HEK293 (cell line): ENCODE measurements around the gene PMAIP1.

ENCODE experiments used
- CTCF ChIA-PET: fragments of 350-600 bp; formaldehyde crosslinking; extraction: SDS; loops from one replicate; lab custom pipeline; 2021; ENCODE audit warnings: antibody characterized with exemption; lab: Yijun Ruan, JAX
- POLR2A ChIA-PET: fragments of 300-600 bp; formaldehyde crosslinking; extraction: SDS; loops from one replicate; lab custom pipeline; 2020; ENCODE audit warnings: antibody characterized with exemption, inconsistent platforms; lab: Yijun Ruan, JAX
- H3K27ac ChIP-seq: fragments of 200-500 bp; sonication (Bioruptor generic); 2 replicates; pipeline ENCODE4 v1.5.1; 2014; ENCODE audit warnings: low read depth, low read length, control low read depth, inconsistent platforms; ENCODE audit errors: extremely low read depth
- H3K36me3 ChIP-seq, 2 experiments: fragments of 200-500 bp in 1 of 2; sonication (Bioruptor generic) in 1 of 2; 1 replicate in 1 of 2; 2 replicates in 1 of 2; pipeline ENCODE4 v1.5.1; 2014 to 2017; ENCODE audit warnings: inconsistent platforms in 2 of 2, low read length in 2 of 2; ENCODE audit not compliant: control insufficient read depth in 2 of 2, insufficient read depth in 1 of 2
- H3K4me1 ChIP-seq: fragments of 200-500 bp; sonication (Bioruptor generic); 2 replicates; pipeline ENCODE4 v1.5.1; 2014; ENCODE audit warnings: mild to moderate bottlenecking, low read length, inconsistent platforms; ENCODE audit not compliant: control insufficient read depth, insufficient read depth
- H3K4me3 ChIP-seq: 2 replicates; pipeline ENCODE4 v1.5.1; 2011; ENCODE audit warnings: low read depth, mild to moderate bottlenecking, control low read depth, low read length, moderate library complexity
- H3K9me3 ChIP-seq: fragments of 200-500 bp; sonication (Bioruptor generic); 2 replicates; pipeline ENCODE4 v1.5.1; 2014; ENCODE audit warnings: low read depth, low read length, inconsistent platforms; ENCODE audit not compliant: control insufficient read depth, insufficient read depth
- IKZF3 ChIP-seq: fragments of 450-650 bp; IDR thresholded peaks from 2 replicates; pipeline ENCODE4 v1.5.0; 2018; ENCODE audit warnings: missing biosample characterization, mild to moderate bottlenecking, missing genetic modification characterization, moderate library complexity
- MYNN ChIP-seq: fragments of 450-650 bp; formaldehyde crosslinking; IDR thresholded peaks from 2 replicates; pipeline ENCODE4 v1.5.1; 2016; ENCODE audit warnings: missing biosample characterization, missing genetic modification characterization, borderline replicate concordance
- PRDM1 ChIP-seq: fragments of 450-650 bp; formaldehyde crosslinking; IDR thresholded peaks from 2 replicates; pipeline ENCODE4; 2016; ENCODE audit warnings: missing biosample characterization, missing genetic modification characterization
- ZBTB8A ChIP-seq: fragments of 450-650 bp; formaldehyde crosslinking; IDR thresholded peaks from 2 replicates; pipeline ENCODE4 v1.5.1; 2016; ENCODE audit warnings: missing biosample characterization, missing genetic modification characterization
- ZFP37 ChIP-seq: fragments of 450-650 bp; formaldehyde crosslinking; IDR thresholded peaks from 2 replicates; pipeline ENCODE4 v1.5.1; 2016; ENCODE audit warnings: missing biosample characterization, missing genetic modification characterization
- ZNF155 ChIP-seq: fragments of 450-650 bp; formaldehyde crosslinking; IDR thresholded peaks from 2 replicates; pipeline ENCODE4 v1.5.1; 2016; ENCODE audit warnings: missing biosample characterization, missing genetic modification characterization
- ZNF211 ChIP-seq: fragments of 450-650 bp; formaldehyde crosslinking; IDR thresholded peaks from 2 replicates; pipeline ENCODE4 v1.5.1; 2016; ENCODE audit warnings: low read depth, missing biosample characterization, missing genetic modification characterization
- ZNF274 ChIP-seq, 2 experiments: fragments of 200-500 bp in 1 of 2; fragments of 450-650 bp in 1 of 2; sonication (Bioruptor generic) in 1 of 2; formaldehyde crosslinking in 1 of 2; IDR thresholded peaks; 2 replicates each; pipeline versions ENCODE4 v1.5.1 to v1.6.1; 2014 to 2016; ENCODE audit warnings: borderline replicate concordance in 1 of 2, inconsistent platforms in 1 of 2, low read length in 1 of 2, missing biosample characterization in 1 of 2, missing genetic modification characterization in 1 of 2
- ZNF311 ChIP-seq: fragments of 450-650 bp; formaldehyde crosslinking; IDR thresholded peaks from 2 replicates; pipeline ENCODE4 v1.5.1; 2017; ENCODE audit warnings: missing biosample characterization, missing genetic modification characterization, borderline replicate concordance
- ZNF366 ChIP-seq: fragments of 450-650 bp; formaldehyde crosslinking; conservative IDR thresholded peaks from 2 replicates; pipeline ENCODE4 v1.5.1; 2016; ENCODE audit warnings: missing biosample characterization, missing genetic modification characterization
- ZNF629 ChIP-seq: fragments of 450-650 bp; formaldehyde crosslinking; IDR thresholded peaks from 2 replicates; pipeline ENCODE4 v1.5.1; 2017; ENCODE audit warnings: missing biosample characterization, missing genetic modification characterization
- ZNF664 ChIP-seq: fragments of 450-650 bp; formaldehyde crosslinking; IDR thresholded peaks from 2 replicates; pipeline ENCODE4 v1.5.1; 2016; ENCODE audit warnings: missing biosample characterization, missing genetic modification characterization
- ZNF791 ChIP-seq: fragments of 450-650 bp; formaldehyde crosslinking; IDR thresholded peaks from 2 replicates; pipeline ENCODE4 v1.5.1; 2016; ENCODE audit warnings: missing biosample characterization, missing genetic modification characterization
- ZNF843 ChIP-seq: fragments of 450-650 bp; formaldehyde crosslinking; IDR thresholded peaks from 2 replicates; pipeline ENCODE4 v1.5.1; 2016; ENCODE audit warnings: missing biosample characterization, missing genetic modification characterization
- ZXDB ChIP-seq: fragments of 450-650 bp; formaldehyde crosslinking; IDR thresholded peaks from 2 replicates; pipeline ENCODE4 v1.5.1; 2016; ENCODE audit warnings: missing biosample characterization, missing genetic modification characterization
- TF ChIP-seq, protein P1 (sequence below): fragments of 450-650 bp; formaldehyde crosslinking; IDR thresholded peaks from 2 replicates; pipeline ENCODE4 v1.5.1; 2016; ENCODE audit warnings: missing biosample characterization, missing genetic modification characterization
- TF ChIP-seq, protein P2 (sequence below): fragments of 450-650 bp; formaldehyde crosslinking; IDR thresholded peaks from 2 replicates; pipeline ENCODE4 v1.5.1; 2016; ENCODE audit warnings: missing biosample characterization, missing genetic modification characterization
- TF ChIP-seq, protein P3 (sequence below): fragments of 450-650 bp; formaldehyde crosslinking; IDR thresholded peaks from 2 replicates; pipeline ENCODE4 v1.5.1; 2017; ENCODE audit warnings: missing biosample characterization, missing genetic modification characterization
- TF ChIP-seq, protein P4 (sequence below): IDR thresholded peaks from 2 replicates; pipeline ENCODE4 v1.6.1; 2011; ENCODE audit warnings: mild to moderate bottlenecking, low read depth, low read length, borderline replicate concordance
- TF ChIP-seq, protein P5 (sequence below): fragments of 450-650 bp; formaldehyde crosslinking; IDR thresholded peaks from 2 replicates; pipeline ENCODE4 v1.5.1; 2017; ENCODE audit warnings: missing biosample characterization, missing genetic modification characterization

Gene PMAIP1

DNA sequence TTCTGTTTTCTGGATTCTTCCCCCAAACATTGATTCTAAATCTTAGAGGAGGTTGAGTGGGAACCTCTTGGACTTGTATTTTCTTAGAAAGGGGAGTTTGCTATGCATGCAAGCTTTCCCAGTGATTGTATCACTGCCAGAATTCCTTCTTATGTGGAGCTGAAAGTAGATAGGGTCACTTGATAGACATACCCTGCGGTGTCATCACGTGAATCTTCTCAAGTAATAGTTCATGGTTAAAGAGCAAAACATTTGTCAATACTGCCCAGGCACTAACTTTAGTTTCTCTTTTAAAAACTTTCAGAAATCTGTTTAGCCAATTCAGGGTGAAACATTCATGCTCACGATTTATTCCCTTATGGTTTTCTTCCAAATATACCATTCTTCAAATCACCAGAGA, 6.4 kb downstream of the PMAIP1 start:
- TF ChIP-seq, protein P1, sequence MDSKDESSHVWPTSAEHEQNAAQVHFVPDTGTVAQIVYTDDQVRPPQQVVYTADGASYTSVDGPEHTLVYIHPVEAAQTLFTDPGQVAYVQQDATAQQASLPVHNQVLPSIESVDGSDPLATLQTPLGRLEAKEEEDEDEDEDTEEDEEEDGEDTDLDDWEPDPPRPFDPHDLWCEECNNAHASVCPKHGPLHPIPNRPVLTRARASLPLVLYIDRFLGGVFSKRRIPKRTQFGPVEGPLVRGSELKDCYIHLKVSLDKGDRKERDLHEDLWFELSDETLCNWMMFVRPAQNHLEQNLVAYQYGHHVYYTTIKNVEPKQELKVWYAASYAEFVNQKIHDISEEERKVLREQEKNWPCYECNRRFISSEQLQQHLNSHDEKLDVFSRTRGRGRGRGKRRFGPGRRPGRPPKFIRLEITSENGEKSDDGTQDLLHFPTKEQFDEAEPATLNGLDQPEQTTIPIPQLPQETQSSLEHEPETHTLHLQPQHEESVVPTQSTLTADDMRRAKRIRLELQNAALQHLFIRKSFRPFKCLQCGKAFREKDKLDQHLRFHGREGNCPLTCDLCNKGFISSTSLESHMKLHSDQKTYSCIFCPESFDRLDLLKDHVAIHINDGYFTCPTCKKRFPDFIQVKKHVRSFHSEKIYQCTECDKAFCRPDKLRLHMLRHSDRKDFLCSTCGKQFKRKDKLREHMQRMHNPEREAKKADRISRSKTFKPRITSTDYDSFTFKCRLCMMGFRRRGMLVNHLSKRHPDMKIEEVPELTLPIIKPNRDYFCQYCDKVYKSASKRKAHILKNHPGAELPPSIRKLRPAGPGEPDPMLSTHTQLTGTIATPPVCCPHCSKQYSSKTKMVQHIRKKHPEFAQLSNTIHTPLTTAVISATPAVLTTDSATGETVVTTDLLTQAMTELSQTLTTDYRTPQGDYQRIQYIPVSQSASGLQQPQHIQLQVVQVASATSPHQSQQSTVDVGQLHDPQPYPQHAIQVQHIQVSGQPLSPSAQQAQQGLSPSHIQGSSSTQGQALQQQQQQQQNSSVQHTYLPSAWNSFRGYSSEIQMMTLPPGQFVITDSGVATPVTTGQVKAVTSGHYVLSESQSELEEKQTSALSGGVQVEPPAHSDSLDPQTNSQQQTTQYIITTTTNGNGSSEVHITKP (tag by site-specific recombination): 0 out of 2 replicates have a peak, but pooled peaks have one; percentile 7
- TF ChIP-seq, protein P2, sequence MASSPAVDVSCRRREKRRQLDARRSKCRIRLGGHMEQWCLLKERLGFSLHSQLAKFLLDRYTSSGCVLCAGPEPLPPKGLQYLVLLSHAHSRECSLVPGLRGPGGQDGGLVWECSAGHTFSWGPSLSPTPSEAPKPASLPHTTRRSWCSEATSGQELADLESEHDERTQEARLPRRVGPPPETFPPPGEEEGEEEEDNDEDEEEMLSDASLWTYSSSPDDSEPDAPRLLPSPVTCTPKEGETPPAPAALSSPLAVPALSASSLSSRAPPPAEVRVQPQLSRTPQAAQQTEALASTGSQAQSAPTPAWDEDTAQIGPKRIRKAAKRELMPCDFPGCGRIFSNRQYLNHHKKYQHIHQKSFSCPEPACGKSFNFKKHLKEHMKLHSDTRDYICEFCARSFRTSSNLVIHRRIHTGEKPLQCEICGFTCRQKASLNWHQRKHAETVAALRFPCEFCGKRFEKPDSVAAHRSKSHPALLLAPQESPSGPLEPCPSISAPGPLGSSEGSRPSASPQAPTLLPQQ: no peak
- TF ChIP-seq ZNF311 (tag by site-specific recombination): no peak
- TF ChIP-seq ZNF274 (IDR thresholded peaks at IDR 0.05; ENCODE audit: low read length): no peak
- no peak for TF ChIP-seq ZNF274 (tag by site-specific recombination; IDR thresholded peaks at IDR 0.05; ENCODE audit: borderline replicate concordance)
- ChIA-PET POLR2A (interaction anchor here (0.7 to 3.5 kb wide), 18 partner anchors 9 to 363 kb away, joined by 3 to 34 read pairs (median 5); no protein-coding TSS in a partner anchor), CTCF (interaction anchor here (0.6 to 1.9 kb wide), 4 partner anchors 12 to 90 kb away, joined by 3 to 15 read pairs (median 5); no protein-coding TSS in a partner anchor)
- Histone ChIP-seq H3K9me3 (no peaks in the 10 kb centered on the region), H3K36me3 (peaks cover 28 to 30% of the 10 kb centered on the region in 2 experiments), H3K27ac (peak overlapping the region; percentile 33; the same call in 1 of the 2 replicates), H3K4me1 (peaks cover 43% of the 10 kb centered on the region), H3K4me3 (no peak overlapping the region)

DNA sequence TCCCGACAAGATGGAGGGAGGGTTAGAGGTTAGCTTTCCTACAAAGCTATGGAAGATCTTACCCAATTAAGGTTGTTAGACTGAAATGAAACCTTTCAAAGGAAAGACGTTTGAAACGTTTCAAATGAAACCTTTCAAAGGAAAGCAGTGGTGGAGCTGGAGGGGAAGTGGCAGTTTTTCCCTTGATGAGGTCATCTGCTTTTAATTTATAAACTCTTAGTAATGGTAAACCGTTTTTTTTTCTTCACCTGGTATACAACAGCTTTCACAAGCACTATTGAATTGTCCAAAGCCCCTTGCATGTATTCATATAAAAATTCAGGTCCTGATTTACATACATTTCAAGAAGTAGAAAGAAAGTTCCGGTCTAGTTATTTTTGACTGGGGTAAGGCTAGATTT, 7.4 kb downstream of the PMAIP1 start:
- no peaks in the 10 kb centered on the region for H3K9me3 ChIP-seq
- peaks cover 20 to 21% of the 10 kb centered on the region in 2 experiments for H3K36me3 ChIP-seq
- no peak overlapping the region for H3K27ac ChIP-seq
- peaks cover 43% of the 10 kb centered on the region for H3K4me1 ChIP-seq
- ChIA-PET POLR2A (interaction anchor here (0.7 to 1.0 kb wide), 3 partner anchors 11 to 83 kb away, joined by 3 read pairs; no protein-coding TSS in a partner anchor), CTCF (interaction anchor here (0.8 kb wide), 1 partner anchor 84 kb away, joined by 3 read pairs; no protein-coding TSS in a partner anchor)
- H3K4me3 ChIP-seq: no peak overlapping the region
- TF ChIP-seq, protein P3, sequence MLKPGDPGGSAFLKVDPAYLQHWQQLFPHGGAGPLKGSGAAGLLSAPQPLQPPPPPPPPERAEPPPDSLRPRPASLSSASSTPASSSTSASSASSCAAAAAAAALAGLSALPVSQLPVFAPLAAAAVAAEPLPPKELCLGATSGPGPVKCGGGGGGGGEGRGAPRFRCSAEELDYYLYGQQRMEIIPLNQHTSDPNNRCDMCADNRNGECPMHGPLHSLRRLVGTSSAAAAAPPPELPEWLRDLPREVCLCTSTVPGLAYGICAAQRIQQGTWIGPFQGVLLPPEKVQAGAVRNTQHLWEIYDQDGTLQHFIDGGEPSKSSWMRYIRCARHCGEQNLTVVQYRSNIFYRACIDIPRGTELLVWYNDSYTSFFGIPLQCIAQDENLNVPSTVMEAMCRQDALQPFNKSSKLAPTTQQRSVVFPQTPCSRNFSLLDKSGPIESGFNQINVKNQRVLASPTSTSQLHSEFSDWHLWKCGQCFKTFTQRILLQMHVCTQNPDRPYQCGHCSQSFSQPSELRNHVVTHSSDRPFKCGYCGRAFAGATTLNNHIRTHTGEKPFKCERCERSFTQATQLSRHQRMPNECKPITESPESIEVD (tag by site-specific recombination): peak; percentile 78
- TF ChIP-seq ZBTB8A (tag by site-specific recombination) (no peak), ZNF366 (tag by site-specific recombination) (0 out of 2 replicates have a peak, but pooled peaks have one; percentile 40), ZNF791 (tag by site-specific recombination) (no peak), ZNF629 (tag by site-specific recombination) (peak; percentile 77), ZXDB (no peak), ZNF664 (tag by site-specific recombination) (0 out of 2 replicates have a peak, but pooled peaks have one; percentile 33), MYNN (tag by site-specific recombination) (peak; percentile 85), ZNF843 (no peak), ZFP37 (tag by site-specific recombination) (no peak), PRDM1 (tag by site-specific recombination) (peak; percentile 81), ZNF155 (tag by site-specific recombination) (no peak), IKZF3 (tag by site-specific recombination) (peak; percentile 77), ZNF211 (tag by site-specific recombination) (no peak)
- TF ChIP-seq, protein P4, sequence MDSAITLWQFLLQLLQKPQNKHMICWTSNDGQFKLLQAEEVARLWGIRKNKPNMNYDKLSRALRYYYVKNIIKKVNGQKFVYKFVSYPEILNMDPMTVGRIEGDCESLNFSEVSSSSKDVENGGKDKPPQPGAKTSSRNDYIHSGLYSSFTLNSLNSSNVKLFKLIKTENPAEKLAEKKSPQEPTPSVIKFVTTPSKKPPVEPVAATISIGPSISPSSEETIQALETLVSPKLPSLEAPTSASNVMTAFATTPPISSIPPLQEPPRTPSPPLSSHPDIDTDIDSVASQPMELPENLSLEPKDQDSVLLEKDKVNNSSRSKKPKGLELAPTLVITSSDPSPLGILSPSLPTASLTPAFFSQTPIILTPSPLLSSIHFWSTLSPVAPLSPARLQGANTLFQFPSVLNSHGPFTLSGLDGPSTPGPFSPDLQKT: no peak
- TF ChIP-seq, protein P2: peak; percentile 31; the same call in 1 of the 2 replicates
- TF ChIP-seq, protein P5, sequence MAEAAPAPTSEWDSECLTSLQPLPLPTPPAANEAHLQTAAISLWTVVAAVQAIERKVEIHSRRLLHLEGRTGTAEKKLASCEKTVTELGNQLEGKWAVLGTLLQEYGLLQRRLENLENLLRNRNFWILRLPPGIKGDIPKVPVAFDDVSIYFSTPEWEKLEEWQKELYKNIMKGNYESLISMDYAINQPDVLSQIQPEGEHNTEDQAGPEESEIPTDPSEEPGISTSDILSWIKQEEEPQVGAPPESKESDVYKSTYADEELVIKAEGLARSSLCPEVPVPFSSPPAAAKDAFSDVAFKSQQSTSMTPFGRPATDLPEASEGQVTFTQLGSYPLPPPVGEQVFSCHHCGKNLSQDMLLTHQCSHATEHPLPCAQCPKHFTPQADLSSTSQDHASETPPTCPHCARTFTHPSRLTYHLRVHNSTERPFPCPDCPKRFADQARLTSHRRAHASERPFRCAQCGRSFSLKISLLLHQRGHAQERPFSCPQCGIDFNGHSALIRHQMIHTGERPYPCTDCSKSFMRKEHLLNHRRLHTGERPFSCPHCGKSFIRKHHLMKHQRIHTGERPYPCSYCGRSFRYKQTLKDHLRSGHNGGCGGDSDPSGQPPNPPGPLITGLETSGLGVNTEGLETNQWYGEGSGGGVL (tag by site-specific recombination): peak; percentile 44
